GM18526 (cell line): ENCODE measurements around the gene A1BG.

Experiments
- POLR2A ChIP-seq: IDR thresholded peaks from 3 replicates; pipeline ENCODE4 v1.6.1; 2011; ENCODE audit not compliant: insufficient read length; ENCODE audit errors: extremely low read depth

Gene A1BG

GRCh38 chr19:58305065-58305931 lies 48.0 kb downstream of the A1BG start, which contains the start of gene ERVK3-1:
ERVK3-1 (plus strand) TSS chr19:58305377; CDS start chr19:58312169, 6,792 bp downstream.
- TF ChIP-seq POLR2A, result peak; percentile 97

GRCh38 chr19:58304748-58305064 lies 48.6 kb downstream of the A1BG start:
- TF ChIP-seq POLR2A, result no peak

GRCh38 chr19:58304255-58304654 lies 49.0 kb downstream of the A1BG start:
- no peak for TF ChIP-seq POLR2A

- TF ChIP-seq POLR2A, result no peak
Observed at GRCh38 chr19:58300620-58301019, 52.7 kb downstream of the A1BG start.

- no peak for TF ChIP-seq POLR2A
Observed at GRCh38 chr19:58296104-58296503, 57.2 kb downstream of the A1BG start.
